ENCODE results near the gene NOTCH1. TPM values are rescaled to one million over a fixed set of nuclear protein-coding genes. Genes with fewer than 3 reads are reported as not detected.

The NOTCH1 gene
- total and polyA plus RNA-seq, 11 donors: 8.0 to 47.3 (median 20.3) TPM

DNA sequence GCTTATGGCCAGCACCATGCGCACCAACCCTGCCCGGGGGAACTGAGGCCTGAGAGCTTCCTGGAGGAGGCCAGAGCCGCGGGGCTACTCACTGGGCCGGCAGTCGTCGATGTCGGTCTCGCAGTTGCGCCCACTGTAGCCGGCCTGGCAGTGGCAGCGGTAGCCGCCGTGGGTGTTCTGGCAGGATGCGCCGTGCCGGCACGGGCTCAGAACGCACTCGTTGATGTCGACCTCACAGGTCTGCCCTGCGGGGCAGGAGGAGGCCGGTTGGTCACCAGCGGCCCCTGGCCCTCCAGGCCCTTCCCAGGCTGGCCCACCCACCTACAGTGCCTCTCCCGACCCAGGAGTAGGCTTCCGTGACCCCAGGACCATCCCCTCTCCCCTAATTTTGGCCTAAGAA is 35.3 kb downstream of the NOTCH1 start:
- intact Hi-C loops (cut with DNase I): loop anchor here in 1 of 10 donors (2.0 kb wide), 1 partner anchor 34 kb away; no protein-coding TSS in a partner anchor
- no peak for ATAC-seq
- Histone ChIP-seq H3K27me3 (no peaks in the 10 kb centered on the region), H3K4me1 (peaks cover 6 to 43% (median 30%) of the 10 kb centered on the region in 12 donors), H3K9me3 (no peaks in the 10 kb centered on the region), H3K27ac (peak overlapping the region; percentile 66 to 99 (median 94)), H3K4me3 (no peak overlapping the region), H3K36me3 (peaks cover 3 to 98% (median 87%) of the 10 kb centered on the region in 9 donors)
- no peak for DNase-seq
- no peak for TF ChIP-seq POLR2A (IDR thresholded peaks at IDR 0.05)
- TF ChIP-seq, protein P1, sequence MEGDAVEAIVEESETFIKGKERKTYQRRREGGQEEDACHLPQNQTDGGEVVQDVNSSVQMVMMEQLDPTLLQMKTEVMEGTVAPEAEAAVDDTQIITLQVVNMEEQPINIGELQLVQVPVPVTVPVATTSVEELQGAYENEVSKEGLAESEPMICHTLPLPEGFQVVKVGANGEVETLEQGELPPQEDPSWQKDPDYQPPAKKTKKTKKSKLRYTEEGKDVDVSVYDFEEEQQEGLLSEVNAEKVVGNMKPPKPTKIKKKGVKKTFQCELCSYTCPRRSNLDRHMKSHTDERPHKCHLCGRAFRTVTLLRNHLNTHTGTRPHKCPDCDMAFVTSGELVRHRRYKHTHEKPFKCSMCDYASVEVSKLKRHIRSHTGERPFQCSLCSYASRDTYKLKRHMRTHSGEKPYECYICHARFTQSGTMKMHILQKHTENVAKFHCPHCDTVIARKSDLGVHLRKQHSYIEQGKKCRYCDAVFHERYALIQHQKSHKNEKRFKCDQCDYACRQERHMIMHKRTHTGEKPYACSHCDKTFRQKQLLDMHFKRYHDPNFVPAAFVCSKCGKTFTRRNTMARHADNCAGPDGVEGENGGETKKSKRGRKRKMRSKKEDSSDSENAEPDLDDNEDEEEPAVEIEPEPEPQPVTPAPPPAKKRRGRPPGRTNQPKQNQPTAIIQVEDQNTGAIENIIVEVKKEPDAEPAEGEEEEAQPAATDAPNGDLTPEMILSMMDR (IDR thresholded peaks at IDR 0.05): no peak
- 74 to 85% (median 77%) methylated on average over 7 to 26 of the region's 26 CpGs for WGBS, 4 donors

DNA sequence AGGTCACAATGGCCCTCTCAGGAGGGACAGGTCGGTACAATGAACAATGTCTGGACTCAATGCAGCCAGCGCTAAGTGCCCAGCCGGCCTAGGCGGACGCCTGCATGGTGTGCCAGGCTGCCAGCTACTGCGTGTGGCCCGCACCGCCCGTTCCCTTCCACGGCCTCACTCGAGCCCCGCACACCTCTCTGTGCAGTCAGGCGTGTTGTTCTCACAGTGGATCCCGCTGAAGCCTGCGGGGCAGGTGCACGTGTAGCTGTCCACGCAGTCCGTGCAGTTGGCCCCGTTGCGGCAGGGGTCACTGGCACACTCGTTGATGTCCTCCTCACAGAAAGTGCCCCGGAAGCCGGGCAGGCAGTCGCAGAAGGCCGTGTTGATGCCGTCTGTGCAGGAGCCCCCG is 36.3 kb downstream of the NOTCH1 start:
- Histone ChIP-seq H3K4me1 (peaks cover 6 to 43% (median 30%) of the 10 kb centered on the region in 12 donors), H3K27ac (peak overlapping the region in 9 of 12 donors; percentile 10 to 99 (median 94))
- WGBS, 4 donors: 84 to 91% (median 87%) methylated on average over 25 to 27 of the region's 27 CpGs

DNA sequence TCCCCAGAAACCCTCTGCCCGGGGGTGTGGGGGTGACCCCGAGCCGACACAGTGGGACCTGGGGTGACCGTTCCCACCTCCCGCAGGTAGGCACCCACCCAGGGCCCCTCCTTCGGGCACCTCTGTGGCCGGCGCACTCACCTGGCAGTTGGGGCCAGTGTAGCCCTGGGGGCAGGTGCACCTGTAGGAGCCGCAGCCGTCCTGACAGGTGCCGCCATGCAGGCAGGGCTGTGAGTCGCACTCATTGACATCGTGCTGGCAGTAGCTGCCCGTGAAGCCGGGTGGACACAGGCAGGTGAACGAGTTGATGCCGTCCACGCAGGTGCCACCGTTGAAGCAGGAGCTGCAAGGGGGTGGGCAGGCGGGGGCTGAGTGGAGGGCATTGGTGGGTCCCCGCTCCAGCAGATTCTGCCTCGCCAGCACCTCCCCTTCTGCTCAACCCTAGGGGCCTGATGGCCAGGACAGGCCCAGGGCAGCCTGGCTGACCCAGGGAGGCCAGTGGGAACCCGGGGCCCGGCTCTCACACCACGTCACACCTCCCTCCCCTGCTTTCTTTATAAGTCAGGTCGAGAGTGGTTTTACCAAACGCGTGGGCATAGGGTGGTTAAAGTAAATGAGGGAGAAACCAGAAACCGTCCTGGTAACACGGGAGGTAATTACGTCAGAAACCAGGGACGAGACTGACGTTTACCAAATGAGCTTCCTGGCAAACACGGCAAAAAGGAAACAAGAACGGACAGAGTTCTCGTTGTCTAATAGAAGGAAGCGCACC is 36.9 kb downstream of the NOTCH1 start:
- TF ChIP-seq POLR2A (IDR thresholded peaks at IDR 0.05): no peak
- TF ChIP-seq, protein P1 (IDR thresholded peaks at IDR 0.05): no peak

More for the DNA sequence above, 36.3 kb downstream of the NOTCH1 start:
- no peak overlapping the region for H3K4me3 ChIP-seq
- H3K36me3 ChIP-seq: peaks cover 3 to 98% (median 87%) of the 10 kb centered on the region in 9 donors
- no peaks in the 10 kb centered on the region for H3K9me3 ChIP-seq
- no peak for DNase-seq
- H3K27me3 ChIP-seq: no peaks in the 10 kb centered on the region
- TF ChIP-seq POLR2A (IDR thresholded peaks at IDR 0.05): no peak
- TF ChIP-seq, protein P1 (IDR thresholded peaks at IDR 0.05): no peak
- ATAC-seq: no peak
- intact Hi-C loops (cut with DNase I): no loop called here

DNA sequence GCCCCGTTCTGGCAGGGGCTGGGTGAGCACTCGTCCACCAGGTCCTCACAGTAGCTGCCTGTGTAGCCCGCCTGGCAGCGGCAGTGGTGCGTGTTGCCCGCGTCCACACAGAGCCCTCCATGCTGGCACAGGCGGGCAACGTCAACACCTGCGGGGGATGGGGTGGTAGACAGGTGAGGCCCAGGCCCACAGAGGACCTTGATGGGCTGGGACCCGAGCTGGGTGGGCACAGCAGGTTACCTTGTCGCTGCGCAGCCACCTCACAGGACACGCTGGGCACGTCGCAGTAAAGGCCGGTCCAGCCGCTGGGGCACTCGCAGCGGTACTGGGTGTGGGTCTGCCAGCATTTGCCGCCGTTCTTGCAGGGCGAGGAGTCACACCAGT is 37.9 kb downstream of the NOTCH1 start:
- Histone ChIP-seq H3K4me1 (peaks cover 6 to 36% (median 28%) of the 10 kb centered on the region in 12 donors), H3K9me3 (no peaks in the 10 kb centered on the region), H3K36me3 (peaks cover 5 to 98% (median 87%) of the 10 kb centered on the region in 9 donors), H3K4me3 (no peak overlapping the region), H3K27me3 (no peaks in the 10 kb centered on the region), H3K27ac (no peak overlapping the region)
- intact Hi-C loops (cut with DNase I): no loop called here
- TF ChIP-seq, protein P1 (IDR thresholded peaks at IDR 0.05): no peak
- no peak for TF ChIP-seq POLR2A (IDR thresholded peaks at IDR 0.05)
- WGBS, 4 donors: 92 to 97% (median 96%) methylated on average over 14 to 23 of the region's 23 CpGs
- DNase-seq (no peak), ATAC-seq (no peak)

More for the DNA sequence above, 36.9 kb downstream of the NOTCH1 start:
- H3K4me1 ChIP-seq: peaks cover 6 to 43% (median 30%) of the 10 kb centered on the region in 12 donors
- intact Hi-C loops (cut with DNase I): no loop called here
- no peaks in the 10 kb centered on the region for H3K27me3 ChIP-seq
- peak overlapping the region in 6 of 12 donors; percentile 29 to 99 (median 94) for H3K27ac ChIP-seq
- no peak overlapping the region for H3K4me3 ChIP-seq
- H3K36me3 ChIP-seq: peaks cover 5 to 98% (median 87%) of the 10 kb centered on the region in 9 donors
- 87 to 91% (median 89%) methylated on average over 30 to 37 of the region's 37 CpGs for WGBS, 4 donors
- H3K9me3 ChIP-seq: no peaks in the 10 kb centered on the region
- no peak for ATAC-seq
- no peak for DNase-seq
